HL-60 (cell line): ENCODE data around the gene DRG1.

Experiments
- DNase-seq, 2 experiments: peaks; one replicate each; pipeline ENCODE4 v3.0.0-alpha.2; 2010 to 2020; ENCODE audit warnings: low read depth in 1 of 2, low spot score in 1 of 2
- H3K27ac ChIP-seq: fragments of 250-450 bp; sonication (Bioruptor Pico); replicated peaks from 2 replicates; pipeline ENCODE4 v1.5.1; 2020; ENCODE audit warnings: mild to moderate bottlenecking, moderate library complexity
- H3K27me3 ChIP-seq: fragments of 250-450 bp; sonication (Bioruptor Pico); 2 replicates; pipeline ENCODE4 v1.5.1; 2021; ENCODE audit warnings: mild to moderate bottlenecking, moderate library complexity; ENCODE audit not compliant: insufficient read depth, poor library complexity, severe bottlenecking
- H3K4me3 ChIP-seq: replicated peaks from 2 replicates; pipeline ENCODE4 v1.5.1; 2011; ENCODE audit warnings: mild to moderate bottlenecking, control low read depth, low read length; ENCODE audit not compliant: insufficient read depth
- CTCF ChIP-seq: IDR thresholded peaks from one replicate; pipeline ENCODE4 v1.5.1; 2011; ENCODE audit warnings: low read length, control low read depth, inconsistent platforms; ENCODE audit not compliant: insufficient read depth
- GABPA ChIP-seq: IDR thresholded peaks from 2 replicates; pipeline ENCODE4 v1.6.1; 2012; ENCODE audit warnings: low read depth
- POLR2AphosphoS5 ChIP-seq: IDR thresholded peaks from 2 replicates; pipeline ENCODE4 v1.6.1; 2012; ENCODE audit warnings: low read depth
- REST ChIP-seq: IDR thresholded peaks from 2 replicates; pipeline ENCODE4 v1.6.1; 2012; ENCODE audit warnings: low read depth; ENCODE audit not compliant: insufficient replicate concordance
- SPI1 ChIP-seq: IDR thresholded peaks from 2 replicates; pipeline ENCODE4 v1.6.1; 2012; ENCODE audit warnings: low read depth, mild to moderate bottlenecking, borderline replicate concordance

The DRG1 gene

GRCh38 chr22:31354515-31354914 is 44.9 kb upstream of the DRG1 start:
- Histone ChIP-seq H3K27ac (no peak overlapping the region), H3K27me3 (no peaks in the 10 kb centered on the region), H3K4me3 (no peak overlapping the region)
- TF ChIP-seq SPI1 = no peak
- no peak for TF ChIP-seq REST
- no peak for TF ChIP-seq POLR2AphosphoS5
- TF ChIP-seq CTCF = no peak
- no peak for TF ChIP-seq GABPA
- DNase-seq = no peak

- no peaks in the 10 kb centered on the region for H3K27me3 ChIP-seq
- no peak overlapping the region for H3K4me3 ChIP-seq
- no peak for DNase-seq
- no peak overlapping the region for H3K27ac ChIP-seq
- TF ChIP-seq REST = no peak
- TF ChIP-seq POLR2AphosphoS5 = no peak
These were observed 39.4 kb upstream of the DRG1 start for GRCh38 chr22:31360029-31360428.

- no peak overlapping the region for H3K4me3 ChIP-seq
- no peak overlapping the region for H3K27ac ChIP-seq
- no peak for DNase-seq
- no peaks in the 10 kb centered on the region for H3K27me3 ChIP-seq
- TF ChIP-seq GABPA = no peak
- TF ChIP-seq REST = no peak
- TF ChIP-seq SPI1 = no peak
- TF ChIP-seq POLR2AphosphoS5 = no peak
- TF ChIP-seq CTCF = no peak
These were observed 37.7 kb upstream of the DRG1 start for GRCh38 chr22:31361743-31362142.
